ENCODE results near the gene SERPINA3. TPM values are rescaled to one million over a fixed set of nuclear protein-coding genes. Genes with fewer than 3 reads are reported as not detected.

The SERPINA3 gene
- total and polyA plus RNA-seq, 10 of the 15 experiments (the other 5 are each of a cell fraction or from before 2014, with no cell fraction given): 2.2 TPM; not detected in 9

- no peak for ATAC-seq
- Histone ChIP-seq H3K4me1 (ENCODE audit: control insufficient read depth, insufficient read depth, low read length) (no peaks in the 10 kb centered on the region), H3K27me3 (replicated peaks in 1 of 2; ENCODE audit: control insufficient read depth in 2 of 2, insufficient read depth in 2 of 2, low read length in 1 of 2) (no peaks in the 10 kb centered on the region; a peak in 1 of 4 replicates), H3K79me2 (ENCODE audit: control insufficient read depth, insufficient read depth, low read length) (no peaks in the 10 kb centered on the region), H3K36me3 (ENCODE audit: control insufficient read depth in 2 of 2, insufficient read depth in 2 of 2, low read length in 1 of 2) (no peaks in the 10 kb centered on the region), H3K9me3 (replicated peaks; ENCODE audit: control insufficient read depth, insufficient read depth, low read length) (no peaks in the 10 kb centered on the region), H2AFZ (ENCODE audit: control insufficient read depth, low read depth, low read length) (no peak overlapping the region), H4K20me1 (ENCODE audit: control insufficient read depth, insufficient read depth) (no peaks in the 10 kb centered on the region), H3K4me3 (no peak overlapping the region), H3K4me2 (ENCODE audit: control insufficient read depth, insufficient read depth) (no peak overlapping the region), H3K27ac (ENCODE audit: control insufficient read depth, insufficient read depth) (no peak overlapping the region), H3K9ac (ENCODE audit: control insufficient read depth, insufficient read depth, low read length) (no peak overlapping the region)
- DNase-seq (ENCODE audit: low read depth, low spot score): no peak
- in situ Hi-C loops (cut with MboI): no loop called here
- WGBS (ENCODE audit: insufficient coverage, insufficient replicate concordance, low lambda C conversion rate, missing lambda C conversion rate): 0% methylated on average over 1 of the region's 1 CpG
- ChIA-PET CTCF (interaction anchor here (0.6 kb wide), 1 partner anchor 13 kb away, joined by 3 read pairs; no protein-coding TSS in a partner anchor), SMC1A (ENCODE audit: uncharacterized antibody, unreplicated experiment) (no interaction called here), POLR2A (no interaction called here), RAD21 (ENCODE audit: unreplicated experiment) (no interaction called here)
- FAIRE-seq: no peak
- no peak for TF ChIP-seq TARDBP (IDR thresholded peaks at IDR 0.05; ENCODE audit: borderline replicate concordance)
- TF ChIP-seq EP300 (IDR thresholded peaks at IDR 0.05; ENCODE audit: borderline replicate concordance in 1 of 2, control insufficient read depth in 1 of 2, low read depth in 2 of 2, low read length in 2 of 2): no peak
- TF ChIP-seq CUX1 (IDR thresholded peaks at IDR 0.05; ENCODE audit: insufficient replicate concordance, low read depth, low read length): no peak
- TF ChIP-seq PML (IDR thresholded peaks at IDR 0.05; ENCODE audit: low read length): no peak
- intact Hi-C loops (cut with micrococcal nuclease; ENCODE audit: unreplicated experiment): no loop called here
- BruUV-seq (replicated peaks): no TSS peak
Observed at GRCh38 chr14:94659256-94659655, 47.1 kb downstream of the SERPINA3 start.

Measured in GM12878 (cell line).